K562 (cell line): ENCODE data around the gene TMEM170A. TPM values are rescaled to one million over a fixed set of nuclear protein-coding genes. Genes with fewer than 3 reads are reported as not detected.

Experiments used
- ARID3B ChIP-seq: fragments of 250-450 bp; sonication (Bioruptor Pico); IDR thresholded peaks from 2 replicates; pipeline ENCODE4 v1.4.0; 2020; ENCODE audit warnings: borderline replicate concordance
- ATF1 ChIP-seq, 2 experiments: fragments of 450-650 bp in 1 of 2; IDR thresholded peaks; 2 replicates each; pipeline ENCODE4 v1.6.1; 2016; ENCODE audit warnings: missing compliant biosample characterization in 1 of 2, missing genetic modification characterization in 1 of 2
- BDP1 ChIP-seq: IDR thresholded peaks from 3 replicates; pipeline ENCODE4 v1.6.1; 2011; ENCODE audit not compliant: insufficient read length, insufficient read depth
- CREB1 ChIP-seq, 2 experiments: sonication (generic) in 1 of 2; formaldehyde crosslinking in 1 of 2; IDR thresholded peaks; 2 replicates each; pipeline versions ENCODE4 v1.6.1 to v1.8.0; 2012 to 2022; ENCODE audit warnings: inconsistent platforms in 1 of 2, mild to moderate bottlenecking in 1 of 2, missing genetic modification reagents in 1 of 2, moderate library complexity in 1 of 2
- ELK3 ChIP-seq: fragments of 450-650 bp; formaldehyde crosslinking; IDR thresholded peaks from 2 replicates; pipeline ENCODE4 v1.4.0; 2020; ENCODE audit warnings: mild to moderate bottlenecking
- FOXM1 ChIP-seq, 2 experiments: fragments of 450-650 bp in 1 of 2; sonication (generic) in 1 of 2; formaldehyde crosslinking in 1 of 2; IDR thresholded peaks; 2 replicates each; pipeline versions ENCODE4 v1.6.1 to v1.9.0; 2017 to 2022; ENCODE audit warnings: low read depth in 2 of 2, mild to moderate bottlenecking in 2 of 2, missing genetic modification reagents in 1 of 2, moderate library complexity in 1 of 2
- HDAC8 ChIP-seq: fragments of 450-650 bp; IDR thresholded peaks from 2 replicates; pipeline ENCODE4 v1.6.1; 2016; ENCODE audit warnings: mild to moderate bottlenecking, missing genetic modification characterization, moderate library complexity, missing compliant biosample characterization
- HEY1 ChIP-seq: fragments of 250-450 bp; sonication (Bioruptor Pico); IDR thresholded peaks from 2 replicates; pipeline ENCODE4 v1.5.0; 2020; ENCODE audit warnings: mild to moderate bottlenecking, moderate library complexity, borderline replicate concordance
- NONO ChIP-seq, 2 experiments: fragments of 200-400 bp in 1 of 2; fragments of 450-650 bp in 1 of 2; formaldehyde crosslinking in 1 of 2; IDR thresholded peaks; 2 replicates each; pipeline ENCODE4 v1.6.1; 2017; ENCODE audit warnings: low read depth in 2 of 2, mild to moderate bottlenecking in 2 of 2, moderate library complexity in 2 of 2, low read length in 1 of 2
- PRMT5 ChIP-seq: sonication (generic); formaldehyde crosslinking; IDR thresholded peaks from 2 replicates; pipeline ENCODE4 v1.5.0; 2020; ENCODE audit warnings: missing genetic modification reagents
- SMARCE1 ChIP-seq: fragments of 450-650 bp; IDR thresholded peaks from 2 replicates; pipeline ENCODE4 v1.7.1; 2016; ENCODE audit warnings: mild to moderate bottlenecking
- TCF7L2 ChIP-seq: fragments of 150-350 bp; IDR thresholded peaks from 2 replicates; pipeline ENCODE4 v1.6.1; 2016; ENCODE audit warnings: low read depth, mild to moderate bottlenecking, low read length, moderate library complexity
- XRCC4 ChIP-seq: IDR thresholded peaks from one replicate; pipeline ENCODE4 v1.6.1; 2011; ENCODE audit not compliant: insufficient read depth, insufficient read length; ENCODE audit errors: extremely low read depth
- ZNF232 ChIP-seq: sonication (generic); formaldehyde crosslinking; IDR thresholded peaks from 2 replicates; pipeline ENCODE4 v1.8.0; 2022; ENCODE audit warnings: mild to moderate bottlenecking, missing genetic modification reagents
- ZNF347 ChIP-seq: fragments of 450-650 bp; formaldehyde crosslinking; IDR thresholded peaks from 2 replicates; pipeline ENCODE4 v1.4.0; 2020; ENCODE audit warnings: low read depth, mild to moderate bottlenecking, moderate library complexity
- ZNF431 ChIP-seq: sonication (generic); formaldehyde crosslinking; IDR thresholded peaks from 2 replicates; pipeline ENCODE4 v1.8.0; 2022; ENCODE audit warnings: mild to moderate bottlenecking, missing genetic modification reagents
- ZNF445 ChIP-seq: fragments of 250-450 bp; sonication (Bioruptor Pico); IDR thresholded peaks from 2 replicates; pipeline ENCODE4 v1.4.0; 2020; ENCODE audit warnings: low read depth, mild to moderate bottlenecking, moderate library complexity
- ZNF77 ChIP-seq: fragments of 250-450 bp; sonication (Bioruptor Pico); IDR thresholded peaks from 2 replicates; pipeline ENCODE4 v1.5.0; 2020
- polyA plus RNA-seq, 8 experiments: library from polyadenylated mRNA; depleted of rRNA in 4 of 8; stranded (reverse) in 5 of 8; unstranded in 3 of 8; fragments of >200 nt; fragmentation: Nextera tagmentation in 2 of 8; fragmentation: Illumina TruSeq in 1 of 8; extraction: Ambion mirVana in 2 of 8; extraction: Trizol in 1 of 8; gene quantifications; 2 replicates each; pipeline versions ENCODE4 v1.2.1 to v1.2.3, GENCODE V29; 2011 to 2014; ENCODE audit warnings: inconsistent platforms in 1 of 8, missing spikeins in 1 of 8
- total RNA-seq, 7 experiments: library from RNA; depleted of rRNA in 6 of 7; stranded (reverse); fragments of >200 nt in 6 of 7; fragmentation: Illumina TruSeq in 2 of 7; extraction: Trizol in 2 of 7; gene quantifications; 2 replicates each; pipeline versions ENCODE4 v1.2.1 to v1.2.3, GENCODE V29; 2011 to 2021; ENCODE audit warnings: low replicate concordance in 1 of 7
- TF ChIP-seq, protein P1 (sequence below): fragments of 250-450 bp; sonication (Bioruptor Pico); IDR thresholded peaks from 2 replicates; pipeline ENCODE4 v1.5.0; 2022; ENCODE audit warnings: mild to moderate bottlenecking
- TF ChIP-seq, protein P2 (sequence below): fragments of 250-450 bp; sonication (Bioruptor Pico); IDR thresholded peaks from 2 replicates; pipeline ENCODE4 v1.5.0; 2020; ENCODE audit warnings: mild to moderate bottlenecking, borderline replicate concordance

TMEM170A gene
- total and polyA plus RNA-seq, 9 of the 15 experiments (the other 6 are each of a cell fraction or from before 2014, with no cell fraction given) = 6.1 to 30.2 (median 15.0) TPM

DNA sequence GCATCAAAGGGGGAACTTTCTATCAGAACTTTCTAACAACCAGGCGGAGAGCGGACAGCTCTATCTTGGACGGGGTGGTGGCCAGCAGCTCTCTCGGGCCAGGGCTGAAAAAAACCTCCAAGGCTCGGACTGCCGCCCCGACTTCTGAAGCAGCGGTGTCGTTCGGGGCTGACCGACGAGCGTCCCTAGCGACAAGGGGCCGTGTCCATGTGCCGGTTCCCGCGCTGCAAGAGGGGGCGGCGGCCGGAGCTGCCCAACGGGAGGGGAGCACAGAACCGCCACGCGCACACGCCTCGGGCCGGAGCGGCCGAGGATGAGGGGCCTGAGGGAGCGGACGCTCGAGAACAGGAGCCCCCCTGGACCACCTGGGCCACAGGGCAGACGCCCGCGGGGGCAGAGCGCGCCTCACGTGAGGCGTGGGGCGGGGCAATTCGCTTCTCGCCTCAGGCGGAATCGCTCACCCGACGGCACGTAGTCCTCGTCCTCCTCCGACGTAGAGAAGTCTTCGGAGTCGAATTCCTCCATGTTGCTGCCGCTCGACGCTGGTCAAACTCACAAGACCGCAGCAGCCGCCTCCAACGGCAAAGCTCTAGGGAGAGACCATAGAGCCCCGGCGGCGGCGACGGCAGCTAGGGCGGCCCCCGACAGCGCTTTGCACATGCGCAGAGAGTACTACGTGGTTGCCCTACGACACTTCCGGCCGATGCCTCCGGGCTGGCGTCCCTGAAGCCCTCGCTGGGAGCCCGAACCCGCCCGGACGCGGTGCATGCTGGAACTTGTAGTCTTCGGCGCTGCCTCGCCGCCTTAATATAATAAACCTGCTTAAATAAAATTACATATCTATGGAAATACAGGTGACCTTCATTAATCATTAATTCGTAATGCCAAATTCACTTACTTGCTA, 31.4 kb downstream of the TMEM170A start, which contains the start of gene CFDP1 (continued):
- TF ChIP-seq, protein P1, sequence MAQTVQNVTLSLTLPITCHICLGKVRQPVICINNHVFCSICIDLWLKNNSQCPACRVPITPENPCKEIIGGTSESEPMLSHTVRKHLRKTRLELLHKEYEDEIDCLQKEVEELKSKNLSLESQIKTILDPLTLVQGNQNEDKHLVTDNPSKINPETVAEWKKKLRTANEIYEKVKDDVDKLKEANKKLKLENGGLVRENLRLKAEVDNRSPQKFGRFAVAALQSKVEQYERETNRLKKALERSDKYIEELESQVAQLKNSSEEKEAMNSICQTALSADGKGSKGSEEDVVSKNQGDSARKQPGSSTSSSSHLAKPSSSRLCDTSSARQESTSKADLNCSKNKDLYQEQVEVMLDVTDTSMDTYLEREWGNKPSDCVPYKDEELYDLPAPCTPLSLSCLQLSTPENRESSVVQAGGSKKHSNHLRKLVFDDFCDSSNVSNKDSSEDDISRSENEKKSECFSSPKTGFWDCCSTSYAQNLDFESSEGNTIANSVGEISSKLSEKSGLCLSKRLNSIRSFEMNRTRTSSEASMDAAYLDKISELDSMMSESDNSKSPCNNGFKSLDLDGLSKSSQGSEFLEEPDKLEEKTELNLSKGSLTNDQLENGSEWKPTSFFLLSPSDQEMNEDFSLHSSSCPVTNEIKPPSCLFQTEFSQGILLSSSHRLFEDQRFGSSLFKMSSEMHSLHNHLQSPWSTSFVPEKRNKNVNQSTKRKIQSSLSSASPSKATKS (CRISPR knock-in tag) = no peak
- no peak for TF ChIP-seq TCF7L2
- peak; percentile 72 for TF ChIP-seq CREB1 (IDR thresholded peaks at IDR 0.05)
- TF ChIP-seq CREB1 (CRISPR knock-in tag; IDR thresholded peaks at IDR 0.05) = peak; percentile 69
- no peak for TF ChIP-seq ZNF347 (CRISPR knock-in tag)
- TF ChIP-seq ZNF431 (CRISPR knock-in tag) = no peak
- no peak for TF ChIP-seq PRMT5 (CRISPR knock-in tag)
- no peak for TF ChIP-seq BDP1
- no peak for TF ChIP-seq ZNF445 (CRISPR knock-in tag)
- TF ChIP-seq, protein P2, sequence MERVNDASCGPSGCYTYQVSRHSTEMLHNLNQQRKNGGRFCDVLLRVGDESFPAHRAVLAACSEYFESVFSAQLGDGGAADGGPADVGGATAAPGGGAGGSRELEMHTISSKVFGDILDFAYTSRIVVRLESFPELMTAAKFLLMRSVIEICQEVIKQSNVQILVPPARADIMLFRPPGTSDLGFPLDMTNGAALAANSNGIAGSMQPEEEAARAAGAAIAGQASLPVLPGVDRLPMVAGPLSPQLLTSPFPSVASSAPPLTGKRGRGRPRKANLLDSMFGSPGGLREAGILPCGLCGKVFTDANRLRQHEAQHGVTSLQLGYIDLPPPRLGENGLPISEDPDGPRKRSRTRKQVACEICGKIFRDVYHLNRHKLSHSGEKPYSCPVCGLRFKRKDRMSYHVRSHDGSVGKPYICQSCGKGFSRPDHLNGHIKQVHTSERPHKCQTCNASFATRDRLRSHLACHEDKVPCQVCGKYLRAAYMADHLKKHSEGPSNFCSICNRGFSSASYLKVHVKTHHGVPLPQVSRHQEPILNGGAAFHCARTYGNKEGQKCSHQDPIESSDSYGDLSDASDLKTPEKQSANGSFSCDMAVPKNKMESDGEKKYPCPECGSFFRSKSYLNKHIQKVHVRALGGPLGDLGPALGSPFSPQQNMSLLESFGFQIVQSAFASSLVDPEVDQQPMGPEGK (CRISPR knock-in tag) = no peak
- no peak for TF ChIP-seq HEY1
- TF ChIP-seq ATF1 (CRISPR knock-in tag; IDR thresholded peaks at IDR 0.05) = no peak
- peak; percentile 90 for TF ChIP-seq ATF1 (tag; IDR thresholded peaks at IDR 0.05)
- no peak for TF ChIP-seq HDAC8 (tag)
- no peak for TF ChIP-seq XRCC4
- no peak for TF ChIP-seq ZNF232 (CRISPR knock-in tag)
- TF ChIP-seq ARID3B (CRISPR knock-in tag) = no peak
- no peak for TF ChIP-seq ZNF77 (CRISPR knock-in tag)
- no peak for TF ChIP-seq ELK3 (CRISPR knock-in tag)
- TF ChIP-seq SMARCE1 = no peak
- no peak for TF ChIP-seq FOXM1 (IDR thresholded peaks at IDR 0.05; ENCODE audit: low read depth)
- TF ChIP-seq FOXM1 (CRISPR knock-in tag; IDR thresholded peaks at IDR 0.05; ENCODE audit: low read depth) = no peak; the same call in 1 of the 2 replicates
- TF ChIP-seq NONO (IDR thresholded peaks at IDR 0.05; ENCODE audit: low read depth in 2 of 2, low read length in 1 of 2) = peak in 1 of 2 experiments; percentile 70; a peak in 1 of 4 replicates
